GM21576 (cell line): ENCODE measurements around the gene PCP4.
"Not testable (repeated sequence)": the region's sequence is repeated elsewhere in the genome, so short reads cannot be mapped to it uniquely, and the experiment has no call there.

Experiments used
- ATAC-seq: cut with Tn5 transposase; IDR thresholded peaks from one replicate; pipeline ENCODE4 v1.9.1; 2021; ENCODE audit warnings: mild to moderate bottlenecking, moderate library complexity; ENCODE audit not compliant: unreplicated experiment

Gene PCP4

GRCh38 chr21:39863111-39863510, 4.1 kb upstream of the PCP4 start:
- ATAC-seq: no peak

DNA sequence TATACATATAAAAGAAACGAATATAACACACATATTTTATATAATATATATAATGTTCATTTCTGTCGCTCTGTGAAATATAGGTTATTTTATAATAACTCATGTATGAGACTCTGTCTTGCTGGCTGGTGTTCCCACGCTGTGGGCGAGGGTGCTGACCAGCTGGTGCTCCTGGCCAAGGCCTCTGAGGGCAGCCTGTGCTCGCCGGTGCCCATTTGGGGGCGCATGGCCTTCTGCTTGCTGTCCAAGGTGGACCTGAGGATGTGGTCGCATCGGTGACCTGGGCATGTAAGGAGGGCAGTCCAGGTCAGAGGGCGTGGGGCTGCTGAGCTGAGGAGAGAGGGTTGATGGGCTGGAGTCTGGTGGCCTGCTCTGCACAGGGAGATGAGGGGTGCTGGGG, 1.1 kb upstream of the PCP4 start:
- no peak for ATAC-seq

DNA sequence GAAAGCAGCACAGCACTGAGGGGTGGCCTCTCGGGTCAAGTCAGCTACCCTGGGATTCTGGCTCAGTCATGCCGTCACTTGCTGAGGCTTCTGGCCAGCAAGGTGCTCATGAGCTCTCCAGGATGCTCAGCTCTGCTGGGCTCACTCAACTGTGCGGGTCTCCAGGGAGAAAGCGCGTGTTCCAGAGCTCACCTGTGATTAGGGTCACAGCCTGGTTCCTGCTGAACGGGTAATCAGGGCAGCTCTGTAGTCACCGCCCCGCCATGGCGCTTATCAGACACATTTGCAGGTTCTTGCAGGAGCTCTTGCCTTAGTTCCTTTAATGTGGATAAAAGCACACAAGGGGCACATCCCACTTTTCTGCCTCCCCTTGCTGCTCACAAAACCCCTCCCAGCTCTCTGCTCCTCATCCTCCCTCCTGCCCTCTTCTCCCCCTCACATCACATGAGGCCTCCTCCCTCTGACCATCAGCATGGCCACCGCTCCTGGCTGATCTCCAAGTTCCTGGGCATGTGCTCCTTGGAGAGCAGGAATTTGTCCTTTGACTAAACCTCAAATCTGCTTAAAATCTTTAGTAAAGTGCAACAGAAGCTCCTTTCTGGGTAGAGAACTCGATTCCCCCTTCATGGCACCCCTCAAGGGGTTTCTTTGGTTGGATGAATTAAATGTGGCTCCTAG, 2.0 kb downstream of the PCP4 start:
- no peak for ATAC-seq

DNA sequence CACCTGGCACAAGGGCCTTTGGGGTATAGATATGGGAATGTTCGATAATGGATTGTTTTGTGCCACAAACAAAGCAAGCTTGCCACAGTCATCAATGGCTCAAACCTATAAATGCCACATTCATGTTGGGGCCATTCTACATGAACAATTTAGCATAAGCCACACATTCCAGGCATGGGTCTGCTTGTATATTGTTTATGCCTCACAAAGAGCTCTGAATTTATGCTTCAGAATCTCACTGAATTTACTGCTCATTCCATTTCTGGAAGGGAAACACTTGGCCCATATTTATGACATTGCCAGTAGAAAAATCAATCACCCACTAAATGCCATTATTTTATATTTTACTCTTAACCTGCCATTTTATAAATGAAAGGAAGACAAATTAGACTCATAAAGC, 6.4 kb downstream of the PCP4 start:
- ATAC-seq: no peak

GRCh38 chr21:39874206-39874605, 7.0 kb downstream of the PCP4 start:
- no peak for ATAC-seq

DNA sequence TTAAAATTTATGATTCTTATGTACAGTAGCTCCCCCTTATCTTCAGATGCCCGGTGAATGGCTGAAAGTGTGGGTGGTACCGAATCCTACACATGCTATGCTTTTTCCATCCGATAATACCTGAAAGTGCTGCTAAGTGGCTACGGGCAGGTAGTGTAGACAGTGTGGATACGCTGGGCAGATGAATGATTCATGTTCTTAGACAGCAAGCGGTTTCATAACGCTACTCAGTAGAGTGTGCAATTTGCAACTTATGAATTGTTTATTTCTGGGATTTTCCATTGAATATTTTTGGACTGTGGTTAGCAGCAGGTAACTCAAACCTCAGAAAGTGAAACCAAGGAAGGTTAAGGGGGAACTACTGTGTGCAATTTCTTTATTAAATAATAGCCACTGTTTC, 7.5 kb downstream of the PCP4 start:
- ATAC-seq: no peak

DNA sequence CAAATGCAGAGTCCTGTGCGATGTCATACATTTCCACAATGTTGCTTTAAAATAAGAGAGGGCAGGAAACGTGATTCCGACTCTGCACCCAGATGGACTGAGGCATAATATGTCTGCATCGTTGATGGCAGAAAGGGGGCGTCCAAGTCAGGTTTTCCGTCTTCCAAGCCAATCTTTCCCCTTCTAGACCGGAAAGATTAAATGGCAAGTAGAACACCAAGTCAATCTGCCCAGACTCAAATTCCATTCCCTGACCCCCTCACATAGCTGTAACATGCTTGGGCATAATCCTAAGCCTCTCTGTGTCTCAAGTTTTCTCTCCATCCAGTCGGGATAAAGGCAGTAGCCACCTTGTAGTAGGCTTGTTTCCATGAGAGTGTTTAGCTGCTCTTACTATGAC, 14.4 kb downstream of the PCP4 start:
- no peak for ATAC-seq

GRCh38 chr21:39882151-39882838, 15.1 kb downstream of the PCP4 start:
- no peak for ATAC-seq

DNA sequence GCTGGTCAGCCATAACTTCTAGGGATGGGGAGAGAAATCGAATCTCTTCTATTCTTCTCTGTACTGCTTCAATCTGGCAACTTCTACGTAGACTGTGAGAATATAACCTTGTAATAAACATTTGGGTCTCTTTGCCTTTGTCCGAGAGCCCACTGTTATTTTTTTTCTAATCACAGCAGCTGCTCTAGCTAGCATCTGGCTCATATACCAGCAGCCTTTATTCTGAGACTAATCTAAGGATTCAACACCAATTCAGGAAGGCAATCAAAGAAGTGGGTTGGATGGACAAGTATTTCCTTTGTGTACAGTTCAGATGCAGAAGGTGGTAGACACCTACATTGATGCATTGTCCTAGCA, 15.6 kb downstream of the PCP4 start:
- no peak for ATAC-seq

- no peak for ATAC-seq
These were observed 18.0 kb downstream of the PCP4 start for GRCh38 chr21:39885119-39885848.

- no peak for ATAC-seq
These were observed 21.6 kb downstream of the PCP4 start for GRCh38 chr21:39888848-39889247.

DNA sequence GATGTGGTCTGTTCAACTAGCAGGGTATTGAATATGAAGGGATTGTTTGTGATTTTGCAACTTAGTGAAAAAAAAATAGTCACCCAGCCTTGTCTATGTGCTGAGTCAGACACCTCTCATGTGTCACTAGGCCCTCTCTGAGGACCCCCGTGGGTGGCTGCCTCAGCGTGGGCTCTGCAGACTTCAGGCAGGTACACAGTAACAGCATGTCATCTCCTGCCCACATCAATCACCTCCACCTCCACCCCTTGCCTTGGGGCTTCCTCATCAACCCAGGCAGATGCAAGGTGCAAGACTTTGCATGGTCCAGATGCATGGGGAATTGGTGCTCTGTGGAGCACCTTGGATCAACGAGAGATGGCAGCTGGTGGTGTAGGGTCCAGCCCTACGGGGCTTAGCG, 23.9 kb downstream of the PCP4 start:
- ATAC-seq: no peak

DNA sequence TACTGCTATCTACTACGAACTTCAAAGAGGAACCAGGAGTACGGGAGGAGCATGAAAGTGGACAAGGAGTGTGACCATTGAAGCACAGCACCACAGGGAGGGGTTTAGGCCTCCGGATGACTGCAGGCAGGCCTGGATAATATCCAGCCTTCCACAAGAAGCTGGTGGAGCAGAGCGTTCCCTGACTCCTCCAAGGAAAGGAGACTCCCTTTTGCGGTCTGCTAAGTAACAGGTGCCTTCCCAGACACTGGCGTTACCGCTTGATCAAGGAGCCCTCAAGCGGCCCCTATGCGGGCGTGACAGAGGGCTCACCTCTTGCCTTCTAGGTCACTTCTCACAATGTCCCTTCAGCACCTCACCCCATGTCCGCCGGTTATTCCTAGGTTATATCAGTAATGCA, 24.6 kb downstream of the PCP4 start:
- not testable (repeated sequence) for ATAC-seq

DNA sequence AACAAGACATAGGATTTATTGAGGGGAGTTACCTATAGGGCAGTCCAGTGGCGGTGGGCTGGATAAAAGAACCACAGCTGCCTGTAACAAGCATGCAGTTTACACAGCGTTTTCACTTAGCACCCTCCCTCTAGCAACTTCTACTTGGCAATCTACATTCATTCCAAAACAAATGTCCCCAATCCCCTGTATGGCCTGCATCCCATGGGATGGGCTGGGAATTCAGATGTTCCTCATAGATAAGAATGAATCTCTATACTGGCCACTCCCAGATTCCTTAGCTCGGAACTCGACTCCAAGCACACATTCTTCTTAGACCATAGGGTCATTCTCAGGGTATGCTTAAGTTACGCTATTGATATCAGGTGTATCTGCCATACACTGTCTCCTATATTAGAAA, 33.3 kb downstream of the PCP4 start:
- ATAC-seq: no peak

DNA sequence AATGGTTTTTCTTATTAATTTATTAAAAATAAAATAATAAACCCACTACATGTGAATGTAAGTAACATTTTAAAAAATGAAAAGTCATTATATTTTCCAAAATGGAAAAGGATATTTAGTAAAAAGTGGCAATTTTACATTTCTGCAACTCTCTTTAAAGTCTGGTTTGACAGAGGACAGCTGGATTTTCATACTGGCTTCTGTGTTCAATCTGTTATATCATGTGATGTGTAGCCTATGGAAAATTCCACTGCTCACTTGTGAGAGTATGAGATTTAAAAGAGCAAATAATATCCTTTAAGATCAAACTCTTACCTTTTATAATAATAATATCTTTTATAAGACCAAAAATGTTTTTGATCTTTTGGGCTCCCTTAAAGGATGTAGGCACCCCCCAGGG, 33.7 kb downstream of the PCP4 start:
- ATAC-seq: no peak

DNA sequence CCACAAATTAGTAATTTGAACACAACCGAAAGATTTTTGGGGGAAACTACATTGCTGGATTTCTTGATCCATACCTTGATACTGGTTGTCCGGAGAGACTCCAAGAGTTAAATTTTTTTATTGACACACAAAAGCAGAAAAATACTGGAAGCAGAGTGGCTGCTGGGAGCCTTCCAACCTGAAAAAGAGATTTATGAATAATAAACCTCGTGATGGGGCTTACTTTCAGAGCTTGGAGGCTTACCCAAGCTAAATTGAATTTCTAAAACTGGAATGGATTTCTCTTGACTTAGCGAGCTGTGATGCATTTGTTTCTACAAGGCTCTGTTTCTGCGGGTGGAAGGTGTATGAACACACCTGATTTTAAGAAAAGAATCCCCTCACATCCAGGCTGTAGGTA, 35.7 kb downstream of the PCP4 start:
- no peak for ATAC-seq

DNA sequence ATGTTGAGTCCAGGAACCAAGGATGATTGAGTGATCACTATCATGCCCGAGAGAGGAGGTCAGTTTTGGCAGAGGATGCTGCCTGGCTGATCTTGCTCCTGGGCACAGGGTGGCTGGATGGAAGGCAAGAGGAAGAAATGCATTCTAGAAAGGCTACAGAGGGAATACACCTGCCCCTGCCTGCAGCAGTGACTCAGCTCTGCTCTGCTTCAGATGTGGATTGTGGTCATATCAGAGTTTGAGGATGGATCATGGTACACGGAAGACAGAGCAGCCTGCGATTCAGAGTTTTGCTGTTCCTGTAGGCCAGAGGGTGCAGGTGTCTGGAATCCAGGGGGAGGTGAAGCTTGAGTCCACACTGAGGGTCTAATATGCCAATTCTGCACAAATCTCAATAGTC, 37.2 kb downstream of the PCP4 start:
- ATAC-seq: no peak

DNA sequence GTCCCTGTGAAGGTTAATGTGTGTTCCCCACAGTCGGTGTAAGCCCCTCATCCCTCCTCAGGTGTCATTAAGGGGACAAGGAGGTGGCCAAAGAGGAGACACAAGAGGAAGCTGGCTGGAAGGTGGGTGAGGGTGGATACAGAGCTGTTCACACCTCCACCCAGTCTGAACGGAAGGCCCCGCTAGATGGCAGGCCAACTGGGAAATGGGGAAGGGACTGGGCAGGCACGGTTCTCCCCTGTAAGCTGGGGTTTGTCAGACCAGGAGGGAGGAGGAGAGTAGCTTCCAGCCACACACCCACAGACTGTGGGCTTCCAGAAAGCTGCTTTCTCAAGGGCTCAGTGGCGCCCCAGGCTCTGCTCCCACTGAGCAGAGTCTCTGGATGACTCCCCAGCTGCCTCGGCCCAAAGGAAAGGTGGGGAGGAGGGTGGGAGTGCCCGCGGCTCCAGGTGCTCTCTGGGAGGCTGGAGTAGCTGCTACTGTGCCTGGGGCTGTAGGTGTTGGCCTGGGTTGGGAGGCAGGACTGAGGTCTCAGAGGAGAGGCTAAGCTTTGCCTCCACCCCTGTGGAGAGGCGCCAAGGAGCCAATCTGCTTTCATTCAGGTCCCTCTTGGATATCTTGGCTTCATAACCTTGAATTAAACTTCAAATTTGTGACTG, 41.2 kb downstream of the PCP4 start:
- no peak for ATAC-seq

DNA sequence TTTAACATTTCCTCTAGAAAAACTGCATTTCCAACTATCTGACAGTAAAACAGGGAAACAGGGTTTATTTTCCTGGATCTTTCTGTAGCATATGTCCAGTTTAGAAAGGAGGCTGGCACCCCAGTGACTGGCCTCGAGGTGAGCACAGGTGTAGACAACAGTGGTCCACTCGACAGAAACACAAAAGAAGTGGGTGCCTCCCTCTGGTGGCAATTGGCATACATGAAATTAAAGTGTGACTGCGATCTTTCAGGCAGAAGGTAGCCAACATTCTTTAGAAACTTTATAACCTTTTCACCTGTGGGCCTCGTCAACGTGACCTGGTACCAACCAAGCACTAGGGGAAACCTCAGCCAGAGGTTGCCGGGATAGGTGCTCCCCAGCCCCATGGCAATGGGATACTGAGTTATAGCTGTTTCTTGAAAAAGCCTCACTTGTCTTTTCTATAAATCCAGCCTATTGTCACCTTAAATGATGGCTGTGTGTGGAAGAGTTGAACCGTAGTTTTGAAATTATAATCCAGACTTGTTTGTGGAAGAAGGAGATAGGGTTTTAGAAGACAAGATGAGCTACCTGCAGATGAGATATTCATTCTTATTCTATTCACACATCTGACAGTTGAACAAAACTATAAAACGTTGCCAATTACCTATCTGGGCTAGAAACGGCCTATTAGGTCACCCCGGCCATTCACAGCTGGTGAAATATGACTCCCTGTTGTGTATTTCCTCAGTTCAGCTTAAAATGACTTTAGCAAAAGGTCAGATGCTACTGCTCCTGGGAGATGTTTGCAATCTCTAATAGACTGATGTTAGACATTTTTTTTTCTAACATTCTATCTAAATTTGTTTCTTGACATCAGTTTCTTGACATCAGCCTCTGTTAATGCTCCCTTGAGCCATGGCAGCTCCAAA, 44.3 kb downstream of the PCP4 start:
- ATAC-seq: no peak

DNA sequence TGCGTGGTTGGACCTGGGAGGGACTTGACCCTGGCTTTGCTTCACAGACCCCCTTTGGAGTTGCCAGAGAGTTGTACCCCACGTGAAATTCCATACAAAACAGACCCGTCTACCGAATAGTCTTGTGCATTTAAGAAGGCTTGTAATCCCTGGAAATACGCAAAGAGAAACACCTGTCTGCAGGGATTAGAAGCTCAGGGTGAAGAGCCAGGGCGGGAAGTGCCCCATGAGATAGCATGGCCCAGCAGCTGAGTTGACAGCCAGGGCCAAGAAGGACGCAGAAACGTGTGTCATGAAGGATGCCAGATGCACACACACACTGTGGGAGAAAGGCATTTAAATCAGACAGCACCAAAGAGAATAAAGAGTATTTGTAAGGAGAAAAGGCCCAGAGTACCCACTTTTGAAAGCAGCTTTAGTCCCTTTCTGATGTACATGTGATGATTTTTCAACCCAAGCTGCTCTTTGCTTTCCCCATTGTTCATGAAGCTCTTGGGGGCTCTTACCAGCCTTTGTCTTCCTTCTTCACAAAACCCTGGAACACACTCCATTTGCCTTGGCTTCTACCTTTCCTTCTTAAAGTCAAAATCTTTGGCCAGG, 46.6 kb downstream of the PCP4 start:
- no peak for ATAC-seq
